ENCODE data around the gene DYNLT1. TPM values are rescaled to one million over a fixed set of nuclear protein-coding genes. Genes with fewer than 3 reads are reported as not detected.
"Not testable (repeated sequence)": the region's sequence is repeated elsewhere in the genome, so short reads cannot be mapped to it uniquely, and the experiment has no call there.

Gene DYNLT1
- total RNA-seq, 1 donor from 2014 or later = 75.6 TPM

DNA sequence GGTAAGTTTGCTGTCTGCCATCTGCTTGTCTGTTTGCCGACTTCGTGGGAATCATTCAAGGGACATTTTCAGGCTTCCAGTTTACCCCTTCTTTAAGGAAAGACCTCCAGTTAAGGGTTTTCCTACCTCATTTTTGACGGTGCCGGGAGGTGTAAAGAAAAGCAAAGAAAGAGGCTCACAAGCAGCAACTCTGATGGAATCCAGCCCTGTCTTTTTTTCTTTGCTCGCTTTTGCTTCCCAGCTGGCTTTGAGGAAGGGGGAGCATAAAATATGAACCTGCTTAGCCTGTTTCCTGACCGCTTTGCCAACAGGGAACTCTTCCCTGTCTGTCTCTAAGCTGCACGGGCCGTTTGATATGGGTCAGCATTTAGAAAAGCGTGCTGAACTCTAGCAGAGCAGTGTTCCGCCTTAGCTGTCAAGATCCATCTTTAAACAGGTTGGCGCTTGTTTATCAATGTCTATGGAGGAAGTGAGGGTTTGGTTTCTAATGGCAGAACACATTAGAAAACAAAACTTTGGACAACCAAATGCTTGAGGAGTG, 19.2 kb upstream of the DYNLT1 start:
- no peak for DNase-seq

- no peak for DNase-seq
Measured at GRCh38 chr6:158662954-158663624, 18.5 kb upstream of the DYNLT1 start.

DNA sequence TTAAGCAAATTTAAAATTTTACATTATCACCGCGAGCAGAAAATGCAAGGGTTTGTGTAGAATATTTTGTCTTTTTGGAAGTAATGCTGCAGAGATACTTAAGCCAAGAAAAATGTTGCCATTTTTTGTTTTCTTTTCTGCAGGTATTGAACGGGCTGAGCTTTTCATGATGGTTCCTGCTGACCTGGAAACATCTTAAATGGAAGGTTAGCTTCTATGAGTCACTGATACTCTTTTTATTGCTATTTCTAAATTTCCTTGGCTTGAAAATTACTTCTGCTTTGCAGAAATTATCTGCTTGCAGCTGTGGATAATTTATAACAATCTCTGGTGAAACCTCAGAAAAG, 18.0 kb upstream of the DYNLT1 start:
- no peak for DNase-seq

DNA sequence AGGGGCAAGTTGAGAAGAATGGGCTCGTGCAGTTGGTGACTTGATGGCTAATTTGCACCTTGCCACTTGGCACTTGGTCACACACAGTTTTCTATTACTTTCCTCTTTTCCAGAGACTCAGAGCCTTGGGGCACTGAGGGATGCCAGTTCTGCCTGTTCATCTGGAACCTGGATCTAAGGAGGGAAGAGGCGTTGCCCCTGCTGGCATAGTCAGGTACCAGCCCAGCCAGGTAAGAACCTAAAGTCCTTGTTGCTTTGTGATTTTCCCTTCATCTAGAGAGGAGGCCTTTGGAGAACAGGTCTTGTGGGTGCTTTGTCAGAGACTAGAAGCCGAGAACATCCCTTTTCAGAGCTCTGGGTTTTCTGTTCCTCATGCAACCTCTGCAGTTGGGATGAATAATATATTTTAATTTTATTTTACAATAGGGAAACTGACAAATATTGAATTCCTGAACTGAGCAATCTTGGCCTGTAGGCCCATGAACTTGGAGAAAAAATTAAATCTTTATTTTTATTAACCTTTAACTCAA, 16.7 kb upstream of the DYNLT1 start:
- no peak for DNase-seq

DNA sequence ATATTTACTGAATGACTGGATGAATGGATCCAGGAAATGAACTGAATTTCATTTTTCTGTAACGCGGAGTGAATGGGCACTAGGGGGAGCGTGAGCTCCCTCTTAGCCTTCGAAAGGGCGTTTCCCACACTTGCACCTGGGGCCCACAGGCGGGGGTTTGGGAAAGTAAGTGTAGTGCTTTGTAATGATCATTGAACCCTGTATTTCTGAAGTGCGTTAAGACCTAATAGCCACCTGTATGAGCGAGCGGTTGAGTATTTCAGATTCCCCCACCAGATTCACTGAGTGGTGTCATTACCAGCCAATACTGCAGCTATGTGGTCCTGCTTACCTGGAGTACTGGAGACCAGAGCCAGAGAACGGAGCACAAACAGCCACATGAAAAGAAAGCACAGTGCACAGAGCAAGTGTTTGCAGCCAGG, 15.8 kb upstream of the DYNLT1 start:
- no peak for DNase-seq

- DNase-seq = not testable (repeated sequence)
Measured at GRCh38 chr6:158656986-158657385, 12.4 kb upstream of the DYNLT1 start.

DNA sequence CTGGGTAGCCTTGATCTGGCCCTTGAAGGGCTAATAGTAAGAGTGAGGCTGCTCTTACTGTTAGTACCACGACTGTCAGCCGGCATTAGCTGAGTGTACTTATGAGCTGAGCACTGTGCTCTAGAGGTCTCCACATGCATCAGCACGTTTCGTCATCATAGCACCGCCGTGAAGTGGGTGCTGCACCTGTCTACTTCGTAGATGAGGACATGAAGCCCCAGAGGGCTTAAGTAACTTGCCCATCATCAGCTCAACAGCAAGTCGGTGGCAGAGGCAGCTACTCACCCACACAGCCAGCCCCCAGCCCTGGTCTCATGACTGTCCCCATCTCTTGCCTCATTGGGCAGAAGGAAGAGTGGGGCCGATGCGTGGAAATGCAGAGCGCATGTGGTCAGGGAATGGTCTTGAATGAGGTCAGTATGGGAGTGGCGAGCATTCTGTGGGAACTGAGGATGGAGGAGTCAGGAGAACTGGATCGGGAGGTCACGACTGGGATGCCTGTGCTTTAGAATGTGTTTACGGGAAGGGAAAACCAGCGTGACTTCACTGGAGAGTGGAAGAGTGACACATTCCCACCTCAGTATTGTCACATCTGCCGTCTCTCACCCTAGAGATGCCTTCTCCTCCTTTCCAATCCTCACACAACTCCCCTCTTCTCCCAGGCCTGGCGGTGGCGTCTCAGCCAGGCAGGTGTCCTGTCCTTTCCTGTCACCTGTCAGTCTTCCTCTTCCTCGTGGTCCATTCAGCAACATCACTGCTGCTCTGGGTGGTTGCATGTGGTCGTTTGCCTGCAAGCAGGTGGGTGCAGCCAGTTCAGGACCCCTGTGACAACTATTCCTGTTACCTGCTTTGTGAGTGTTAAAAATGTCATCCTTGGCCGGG, 11.3 kb upstream of the DYNLT1 start:
- no peak for DNase-seq

GRCh38 chr6:158654960-158655489, 10.5 kb upstream of the DYNLT1 start:
- no peak for DNase-seq

DNA sequence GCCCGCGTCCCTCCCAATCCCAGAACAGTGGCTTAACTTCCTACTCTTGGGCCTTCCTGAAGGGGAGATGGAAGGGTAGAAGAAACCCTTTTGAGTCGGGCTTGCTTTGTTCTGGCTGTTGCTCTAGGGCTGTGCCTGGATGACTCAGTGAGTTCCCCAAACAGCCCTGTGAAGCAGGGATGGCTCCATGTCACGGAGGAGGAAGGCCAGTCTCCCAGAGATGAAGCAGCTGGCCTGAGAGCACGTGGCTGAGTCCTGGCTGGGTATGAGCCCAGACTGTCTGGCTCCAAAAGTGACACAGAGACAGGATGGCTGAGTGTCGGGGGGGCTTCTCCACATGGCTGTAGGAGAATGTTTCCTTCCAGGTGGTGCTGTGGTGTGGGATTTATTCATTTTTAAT, 10.0 kb upstream of the DYNLT1 start:
- peak; percentile 50 for DNase-seq

- DNase-seq = no peak
Measured at GRCh38 chr6:158653577-158654354, 9.2 kb upstream of the DYNLT1 start.

DNA sequence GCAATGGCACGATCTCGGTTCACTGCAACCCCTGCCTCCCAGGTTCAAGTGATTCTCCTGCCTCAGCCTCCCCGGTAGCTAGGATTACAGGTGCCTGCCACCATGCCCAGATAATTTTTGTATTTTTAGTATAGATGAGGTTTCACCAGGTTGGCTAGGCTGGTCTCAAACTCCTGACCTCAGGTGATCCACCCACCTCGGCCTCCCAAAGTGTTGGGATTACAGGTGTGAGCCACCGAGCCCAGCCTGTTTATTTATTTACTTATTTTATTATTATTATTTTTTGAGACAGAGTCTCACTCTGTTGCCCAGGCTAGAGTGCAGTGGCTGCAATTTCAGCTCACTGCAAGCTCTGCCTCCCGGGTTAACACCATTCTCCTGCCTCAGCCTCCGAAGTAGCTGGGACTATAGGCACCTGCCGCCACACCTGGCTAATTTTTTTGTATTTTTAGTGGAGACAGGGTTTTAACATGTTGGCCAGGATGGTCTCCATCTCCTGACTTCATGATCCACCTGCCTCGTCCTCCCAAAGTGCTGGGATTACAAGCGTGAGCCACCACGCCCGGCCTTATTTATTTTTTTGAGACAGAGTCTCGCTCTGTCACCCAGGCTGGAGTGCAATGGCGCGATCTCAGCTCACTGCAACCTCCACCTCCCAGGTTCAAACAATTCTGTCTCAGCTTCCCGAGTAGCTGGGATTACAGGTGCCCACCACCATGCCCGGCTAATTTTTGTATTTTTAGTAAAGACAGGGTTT, 7.6 kb upstream of the DYNLT1 start:
- DNase-seq = not testable (repeated sequence)

DNA sequence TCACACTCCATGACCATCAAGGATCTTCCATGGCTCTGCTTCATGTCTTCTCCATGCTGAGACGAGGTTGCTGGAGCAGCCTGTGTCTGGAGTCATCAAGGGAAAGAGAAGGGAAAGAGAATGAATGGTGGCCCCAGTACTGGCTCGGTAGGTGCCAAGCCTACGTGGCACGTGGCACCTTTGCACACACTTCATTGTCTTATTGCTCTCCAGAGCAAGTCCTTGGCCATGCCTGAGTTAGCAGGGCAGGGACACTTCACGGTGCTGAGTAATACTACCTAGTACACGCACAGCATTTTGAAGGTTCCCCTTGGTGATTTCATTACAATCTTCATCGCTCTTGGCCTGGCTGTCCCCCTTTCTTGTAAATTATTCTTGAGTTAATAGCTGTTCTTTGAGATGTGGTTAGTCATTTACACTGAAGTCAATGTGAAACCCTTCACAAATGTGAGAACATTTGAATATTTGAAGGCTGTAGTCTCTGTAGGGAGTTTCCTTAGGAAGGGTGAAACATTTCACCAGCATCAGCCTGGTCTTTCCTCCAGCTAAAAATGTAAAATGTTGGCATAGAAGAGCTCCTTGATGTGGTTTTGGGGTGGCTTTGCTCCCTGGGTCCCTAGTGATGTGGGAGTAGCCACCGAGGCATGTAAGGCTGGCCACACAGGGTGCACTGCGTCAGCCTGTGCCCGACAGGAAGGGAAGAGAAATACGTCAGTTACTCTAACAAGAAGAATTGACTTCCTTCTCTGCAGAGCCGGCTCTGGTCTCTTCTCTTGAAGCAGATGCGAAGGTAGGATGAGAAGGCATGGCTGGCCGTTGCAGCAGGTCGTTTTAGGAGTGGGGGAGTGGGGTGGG, 5.0 kb upstream of the DYNLT1 start, which contains the start of gene SYTL3:
TSS of gene SYTL3 (plus strand) at position 766 of the 855 bp plus-strand sequence. CDS start 13,215 bp downstream, outside the sequence.
- no peak for DNase-seq

GRCh38 chr6:158648682-158649131, 4.2 kb upstream of the DYNLT1 start:
- no peak for DNase-seq

- DNase-seq = no peak
Measured at GRCh38 chr6:158647501-158647900, 3.0 kb upstream of the DYNLT1 start.

GRCh38 chr6:158646023-158646910, 1.7 kb upstream of the DYNLT1 start:
- DNase-seq = no peak

DNA sequence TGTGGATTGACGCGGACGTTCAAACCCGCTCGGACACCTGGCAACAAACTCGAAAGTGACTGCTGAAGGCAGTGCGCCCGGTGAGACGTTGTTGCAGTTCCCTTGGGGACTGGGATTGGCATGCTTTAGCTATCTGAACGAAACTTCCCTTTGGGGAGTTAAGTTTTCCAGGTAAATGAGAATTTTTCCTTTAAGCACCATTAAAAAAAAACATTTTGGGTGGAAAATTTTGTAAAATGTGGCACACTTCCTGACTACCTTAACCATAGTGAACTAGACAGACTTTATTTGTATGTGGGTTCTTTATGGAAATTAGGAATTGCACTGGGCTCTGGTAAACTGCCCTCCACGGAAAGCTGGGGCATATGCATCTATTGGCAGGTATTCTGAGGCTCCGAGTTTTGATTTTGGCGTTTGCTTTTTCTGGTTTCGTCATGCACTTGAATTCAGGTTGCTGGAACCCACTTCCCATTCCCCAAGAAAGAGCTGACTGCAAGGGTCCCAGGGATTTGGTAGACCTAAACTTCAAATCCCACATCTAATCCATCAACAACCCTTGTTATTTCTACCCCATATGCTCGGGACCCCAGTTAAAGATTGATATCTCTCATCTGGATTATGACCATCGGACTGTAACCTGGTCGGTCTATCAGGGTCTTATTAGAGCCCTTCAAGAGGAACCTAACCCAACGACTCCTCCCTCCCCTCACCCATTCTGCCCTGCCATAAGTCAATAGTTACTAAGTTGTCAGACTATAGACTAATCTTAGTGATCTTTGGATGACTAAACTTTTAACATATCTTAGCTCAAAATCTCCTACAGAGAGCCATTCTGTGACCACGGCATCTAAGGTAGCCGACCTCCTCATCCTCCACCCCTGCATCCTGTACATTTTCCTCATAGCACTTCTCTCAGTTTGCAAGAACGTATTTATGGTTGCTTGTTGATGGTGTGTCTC, 800 bp upstream of the DYNLT1 start:
- DNase-seq = no peak

DNA sequence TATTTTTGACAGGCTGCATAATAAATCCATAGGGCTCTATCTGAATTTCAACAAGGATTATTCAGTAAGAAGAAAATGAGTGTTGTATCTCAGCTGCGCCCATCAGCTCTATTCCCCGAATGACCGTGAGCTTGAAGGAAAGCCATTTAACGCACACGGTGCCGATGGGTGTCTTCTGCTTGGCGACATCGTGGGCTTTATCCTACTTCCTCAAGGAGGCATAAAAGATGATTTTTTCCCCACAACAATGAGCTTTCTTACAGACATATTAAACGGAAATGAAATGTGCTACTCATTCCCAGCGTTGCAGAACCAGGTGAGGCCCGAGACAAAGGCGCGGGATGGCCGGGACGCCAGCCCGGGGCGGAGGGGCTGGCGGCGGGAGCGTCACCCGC, 710 bp downstream of the DYNLT1 start:
- no peak for DNase-seq

DNA sequence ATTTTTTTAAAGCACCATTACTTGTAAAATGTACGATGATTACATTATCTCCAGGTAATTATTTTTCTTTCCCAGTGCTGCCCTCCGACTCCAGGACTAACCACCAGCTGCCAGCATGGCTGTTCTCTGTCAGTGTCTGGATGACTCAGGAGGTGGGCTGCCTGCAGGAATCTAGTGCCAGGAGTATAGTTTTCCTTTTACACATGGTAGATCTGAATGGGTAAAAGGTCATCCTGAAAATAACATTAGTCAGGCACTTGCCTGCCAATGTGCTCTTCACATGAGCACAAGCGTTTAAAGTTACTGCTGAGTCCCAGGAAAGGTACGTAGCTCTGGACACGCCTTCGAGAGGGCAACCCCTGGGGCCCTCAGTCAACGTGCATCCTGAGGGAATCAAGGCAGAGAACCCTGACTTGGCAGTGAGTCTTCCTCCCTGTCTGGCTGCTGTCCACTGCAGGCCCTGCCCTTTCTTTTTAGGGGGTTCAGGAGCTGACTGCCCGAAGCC, 2.4 kb downstream of the DYNLT1 start:
- no peak for DNase-seq

Data from occipital lobe (tissue), 2 donors.